Endothelial cell of umbilical vein (primary cell): Measurements from ENCODE around the gene METTL15. TPM values are rescaled to one million over a fixed set of nuclear protein-coding genes. Genes with fewer than 3 reads are reported as not detected.

Source experiments
- BruUV-seq: library from RNA; stranded (reverse); fragments of 400-500 nt; replicated peaks from 2 replicates; lab custom pipeline; 2021; lab: Mats Ljungman, UMichigan
- CTCF ChIA-PET: fragments of 300-600, 350-600 bp; sonication (Branson Sonifier 250); formaldehyde crosslinking; loops from one replicate; lab custom pipeline; 2021; ENCODE audit warnings: antibody characterized with exemption, inconsistent platforms; lab: Charles Lee
- POLR2A ChIA-PET: fragments of 300-600, 350-600 bp; sonication (Branson Sonifier 250); formaldehyde crosslinking; loops from one replicate; lab custom pipeline; 2021; ENCODE audit warnings: antibody characterized with exemption, inconsistent platforms; lab: Charles Lee
- DNase-seq: peaks from one replicate; pipeline ENCODE4 v3.0.0-alpha.2; 2011; ENCODE audit warnings: low read depth, low spot score
- FAIRE-seq: peaks from 2 replicates; lab custom pipeline; 2011; peaks lifted over from hg19 to GRCh38; lab: Jason Lieb, UNC
- H2AFZ ChIP-seq: 2 replicates; pipeline ENCODE4 v1.6.0; 2012; ENCODE audit warnings: low read depth, low read length, control low read depth, inconsistent platforms
- H3K27ac ChIP-seq: 2 replicates; pipeline ENCODE4 v1.5.1; 2011; ENCODE audit warnings: low read depth, mild to moderate bottlenecking, control low read depth, low read length, moderate library complexity; ENCODE audit not compliant: insufficient read depth
- H3K27me3 ChIP-seq, 2 experiments: 2 replicates each; pipeline versions ENCODE4 v1.6.0 to v1.6.1; 2011; ENCODE audit warnings: low read length in 2 of 2, mixed read lengths in 1 of 2; ENCODE audit not compliant: control insufficient read depth in 2 of 2, insufficient read depth in 2 of 2
- H3K36me3 ChIP-seq, 2 experiments: 2 replicates in 1 of 2; 3 replicates in 1 of 2; pipeline ENCODE4 v1.5.1; 2011; ENCODE audit warnings: low read length in 2 of 2, mild to moderate bottlenecking in 1 of 2, moderate library complexity in 1 of 2; ENCODE audit not compliant: control insufficient read depth in 2 of 2, insufficient read depth in 2 of 2; ENCODE audit errors: extremely low read depth in 1 of 2
- H3K4me1 ChIP-seq: 3 replicates; pipeline ENCODE4 v1.5.1; 2011; ENCODE audit warnings: mild to moderate bottlenecking, low read length; ENCODE audit not compliant: control insufficient read depth, insufficient read depth; ENCODE audit errors: extremely low read depth
- H3K4me2 ChIP-seq: 2 replicates; pipeline ENCODE4 v1.6.1; 2011; ENCODE audit warnings: low read length, control low read depth, mixed read lengths; ENCODE audit not compliant: insufficient read depth
- H3K4me3 ChIP-seq, 3 experiments: fragments of 200-600 bp in 1 of 3; sonication (generic), shearing (Covaris generic) in 1 of 3; replicated peaks in 1 of 3; 2 replicates each; pipeline ENCODE4 v1.5.1; 2011 to 2016; ENCODE audit warnings: control low read depth in 3 of 3, low read length in 3 of 3, mild to moderate bottlenecking in 2 of 3, inconsistent platforms in 1 of 3, low read depth in 1 of 3, moderate library complexity in 1 of 3; ENCODE audit not compliant: insufficient read depth in 1 of 3
- H3K79me2 ChIP-seq: 2 replicates; pipeline ENCODE4 v1.6.0; 2012; ENCODE audit warnings: low read length, inconsistent platforms; ENCODE audit not compliant: control insufficient read depth, insufficient read depth
- H3K9ac ChIP-seq: replicated peaks from 2 replicates; pipeline ENCODE3; 2011; ENCODE audit warnings: low read length, control low read depth; ENCODE audit not compliant: insufficient read depth; ENCODE audit errors: extremely low read depth
- H3K9me1 ChIP-seq: replicated peaks from 3 replicates; pipeline ENCODE4 v1.6.0; 2011; ENCODE audit warnings: mild to moderate bottlenecking, low read length; ENCODE audit not compliant: control insufficient read depth, insufficient read depth; ENCODE audit errors: extremely low read depth
- H3K9me3 ChIP-seq: replicated peaks from 2 replicates; pipeline ENCODE4 v1.5.1; 2012; ENCODE audit warnings: low read length, inconsistent platforms; ENCODE audit not compliant: control insufficient read depth, insufficient read depth
- H4K20me1 ChIP-seq: replicated peaks from 2 replicates; pipeline ENCODE3; 2011; ENCODE audit warnings: mild to moderate bottlenecking, low read length; ENCODE audit not compliant: control insufficient read depth, insufficient read depth; ENCODE audit errors: extremely low read depth
- EZH2 ChIP-seq: IDR thresholded peaks from 2 replicates; pipeline ENCODE4 v1.6.1; 2012; ENCODE audit warnings: borderline replicate concordance, low read depth, mild to moderate bottlenecking, moderate library complexity, low read length, inconsistent platforms; ENCODE audit not compliant: severe bottlenecking
- FOS ChIP-seq: IDR thresholded peaks from 2 replicates; pipeline ENCODE4 v1.6.1; 2011; ENCODE audit warnings: mild to moderate bottlenecking, low read length, moderate library complexity, borderline replicate concordance; ENCODE audit not compliant: insufficient read depth
- GATA2 ChIP-seq: IDR thresholded peaks from 2 replicates; pipeline ENCODE4 v1.7.0; 2011; ENCODE audit warnings: low read depth, mild to moderate bottlenecking, moderate library complexity, mixed read lengths, low read length; ENCODE audit not compliant: insufficient read length, insufficient read depth
- JUN ChIP-seq: IDR thresholded peaks from 2 replicates; pipeline ENCODE4 v1.6.1; 2011; ENCODE audit warnings: borderline replicate concordance, low read depth; ENCODE audit not compliant: insufficient read length, insufficient read depth
- MYC ChIP-seq: IDR thresholded peaks from one replicate; pipeline ENCODE4 v1.6.1; 2011; ENCODE audit warnings: mild to moderate bottlenecking, low read depth, low read length
- POLR2A ChIP-seq: IDR thresholded peaks from 2 replicates; pipeline ENCODE4 v1.6.1; 2012; ENCODE audit warnings: low read depth, mild to moderate bottlenecking, control low read depth, low read length
- POLR2AphosphoS5 ChIP-seq: IDR thresholded peaks from 2 replicates; pipeline ENCODE4 v1.6.1; 2012; ENCODE audit warnings: low read depth, mild to moderate bottlenecking, control low read depth, low read length, moderate library complexity; ENCODE audit not compliant: insufficient read depth
- dilution Hi-C: fragments of 300-500 bp; cut with MboI; formaldehyde crosslinking; loops from one replicate; pipeline ENCODE4 v1.15.0; 2019; ENCODE audit warnings: low sequenced_read_pairs; ENCODE audit not compliant: extremely low pct_ligation_motif_present
- intact Hi-C: fragments of 100-400 bp; cut with micrococcal nuclease; formaldehyde crosslinking; loops from one replicate; pipeline ENCODE4 v1.10.0; 2022
- polyA plus RNA-seq, 4 experiments: library from polyadenylated mRNA; depleted of rRNA in 3 of 4; stranded (reverse) in 3 of 4; unstranded in 1 of 4; fragments of >200 nt; gene quantifications; 2 replicates each; pipeline versions ENCODE4 v1.2.1 to v1.2.3, GENCODE V29; 2011 to 2012; ENCODE audit warnings: missing spikeins in 1 of 4
- total RNA-seq: library from RNA; stranded (reverse); gene quantifications from 2 replicates; pipeline ENCODE4 v1.2.3, GENCODE V29; 2021
- TF ChIP-seq, protein P1 (sequence below): IDR thresholded peaks from 2 replicates; pipeline ENCODE4 v1.6.1; 2011; ENCODE audit not compliant: insufficient read depth, insufficient read length
- TF ChIP-seq, protein P2 (sequence below), 2 donors: IDR thresholded peaks; 1 replicate in 1 of 2; 2 replicates in 1 of 2; pipeline ENCODE4 v1.5.1; 2011; ENCODE audit warnings: low read length in 2 of 2, mild to moderate bottlenecking in 2 of 2, moderate library complexity in 2 of 2, control low read depth in 1 of 2, inconsistent platforms in 1 of 2, low read depth in 1 of 2; ENCODE audit not compliant: insufficient read depth in 1 of 2; ENCODE audit errors: extremely low read depth in 1 of 2

The METTL15 gene
- total and polyA plus RNA-seq, 2 donors (not counting 3 experiments of a cell fraction or from before 2014, with no cell fraction given): 3.2 to 12.1 TPM

DNA sequence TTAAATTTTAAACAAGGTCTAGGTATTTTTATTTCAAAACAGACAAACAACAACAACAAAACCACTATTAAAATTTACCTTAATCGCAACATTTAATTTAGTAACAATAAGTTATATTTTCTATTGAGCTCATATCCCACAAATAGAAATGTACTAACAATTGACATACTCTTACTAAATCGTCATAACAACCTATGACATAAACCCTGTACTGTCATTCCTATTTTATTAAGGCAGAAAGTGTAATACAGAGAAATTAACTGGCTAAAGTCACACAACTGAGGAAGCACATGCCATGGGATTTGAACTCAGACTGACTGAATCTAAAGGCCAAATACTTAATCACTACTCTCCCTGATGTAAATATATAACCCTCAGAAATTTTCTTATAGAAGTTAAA, 3.2 kb upstream of the METTL15 start:
- ChIA-PET POLR2A (no interaction called here), CTCF (interaction anchor here (0.9 to 1.4 kb wide), 3 partner anchors 9 to 405 kb away, joined by 3 to 7 read pairs (median 3); partner anchors contain the start of gene BDNF)
- Histone ChIP-seq H3K27me3 (no peaks in the 10 kb centered on the region), H3K27ac (no peak overlapping the region), H3K9me1 (no peaks in the 10 kb centered on the region), H3K36me3 (no peaks in the 10 kb centered on the region), H3K4me3 (no peak overlapping the region), H2AFZ (no peak overlapping the region), H4K20me1 (no peaks in the 10 kb centered on the region), H3K9me3 (no peaks in the 10 kb centered on the region), H3K9ac (no peak overlapping the region), H3K4me2 (peak overlapping the region; percentile 91), H3K79me2 (peaks cover 77% of the 10 kb centered on the region), H3K4me1 (peaks cover 28% of the 10 kb centered on the region)
- dilution Hi-C loops (no loop called here), intact Hi-C loops (loop anchor here (5.0 kb wide), 3 partner anchors 173 to 422 kb away; no protein-coding TSS in a partner anchor)
- FAIRE-seq: no peak
- BruUV-seq: no TSS peak
- no peak for DNase-seq
- TF ChIP-seq JUN: no peak
- TF ChIP-seq EZH2: no peak
- TF ChIP-seq POLR2A: no peak
- TF ChIP-seq GATA2: no peak
- TF ChIP-seq, protein P1, sequence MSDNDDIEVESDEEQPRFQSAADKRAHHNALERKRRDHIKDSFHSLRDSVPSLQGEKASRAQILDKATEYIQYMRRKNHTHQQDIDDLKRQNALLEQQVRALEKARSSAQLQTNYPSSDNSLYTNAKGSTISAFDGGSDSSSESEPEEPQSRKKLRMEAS: no peak
- TF ChIP-seq, protein P2, sequence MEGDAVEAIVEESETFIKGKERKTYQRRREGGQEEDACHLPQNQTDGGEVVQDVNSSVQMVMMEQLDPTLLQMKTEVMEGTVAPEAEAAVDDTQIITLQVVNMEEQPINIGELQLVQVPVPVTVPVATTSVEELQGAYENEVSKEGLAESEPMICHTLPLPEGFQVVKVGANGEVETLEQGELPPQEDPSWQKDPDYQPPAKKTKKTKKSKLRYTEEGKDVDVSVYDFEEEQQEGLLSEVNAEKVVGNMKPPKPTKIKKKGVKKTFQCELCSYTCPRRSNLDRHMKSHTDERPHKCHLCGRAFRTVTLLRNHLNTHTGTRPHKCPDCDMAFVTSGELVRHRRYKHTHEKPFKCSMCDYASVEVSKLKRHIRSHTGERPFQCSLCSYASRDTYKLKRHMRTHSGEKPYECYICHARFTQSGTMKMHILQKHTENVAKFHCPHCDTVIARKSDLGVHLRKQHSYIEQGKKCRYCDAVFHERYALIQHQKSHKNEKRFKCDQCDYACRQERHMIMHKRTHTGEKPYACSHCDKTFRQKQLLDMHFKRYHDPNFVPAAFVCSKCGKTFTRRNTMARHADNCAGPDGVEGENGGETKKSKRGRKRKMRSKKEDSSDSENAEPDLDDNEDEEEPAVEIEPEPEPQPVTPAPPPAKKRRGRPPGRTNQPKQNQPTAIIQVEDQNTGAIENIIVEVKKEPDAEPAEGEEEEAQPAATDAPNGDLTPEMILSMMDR (IDR thresholded peaks at IDR 0.05; ENCODE audit: extremely low read depth in 1 of 2, insufficient read depth in 1 of 2, low read depth in 1 of 2, low read length in 2 of 2): no peak
- TF ChIP-seq POLR2AphosphoS5: no peak
- TF ChIP-seq MYC: no peak
- no peak for TF ChIP-seq FOS
